ENCODE measurements around the gene RHO. TPM values are rescaled to one million over a fixed set of nuclear protein-coding genes. Genes with fewer than 3 reads are reported as not detected.

RHO gene
- total RNA-seq, 1 experiment from 2014 or later = not detected

DNA sequence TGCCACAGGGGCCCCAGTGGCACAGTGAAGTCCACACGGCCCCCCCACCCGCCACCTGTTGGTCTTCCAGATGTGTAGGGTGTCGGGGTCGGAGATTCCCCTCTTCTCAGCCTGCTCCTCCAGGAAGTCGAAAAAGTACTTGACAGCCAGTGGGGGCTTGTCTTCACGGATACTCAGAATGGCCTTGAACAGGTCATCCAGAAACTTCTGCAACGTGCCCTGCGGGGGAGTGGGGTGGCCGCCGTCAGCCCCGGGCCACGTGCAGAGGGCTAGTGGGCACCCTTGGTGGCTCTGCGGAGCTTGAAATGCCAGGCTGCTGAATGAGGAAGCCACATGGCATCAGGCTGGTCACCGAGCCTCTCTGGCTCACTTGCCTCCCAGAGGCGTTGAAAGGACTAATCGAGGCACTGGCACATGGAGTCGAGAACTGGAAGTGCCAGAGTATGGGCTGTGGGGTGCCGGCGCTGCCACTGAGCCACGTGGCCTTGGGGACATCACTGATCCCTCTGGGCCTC is 31.2 kb downstream of the RHO start:
- H3K36me3 ChIP-seq (ENCODE audit: control insufficient read depth, insufficient read depth, low read length) = no peaks in the 10 kb centered on the region
- Mint-ChIP-seq H3K4me1 (ENCODE audit: low read depth, unreplicated experiment) (peaks cover 8% of the 10 kb centered on the region), H3K4me3 (ENCODE audit: unreplicated experiment) (no peak overlapping the region), H3K36me3 (ENCODE audit: insufficient read depth, unreplicated experiment) (no peaks in the 10 kb centered on the region), H3K27me3 (ENCODE audit: insufficient read depth, unreplicated experiment) (no peaks in the 10 kb centered on the region), H3K9me3 (ENCODE audit: unreplicated experiment) (no peaks in the 10 kb centered on the region), H3K27ac (ENCODE audit: unreplicated experiment) (no peak overlapping the region)
- TF ChIP-seq, protein P1, sequence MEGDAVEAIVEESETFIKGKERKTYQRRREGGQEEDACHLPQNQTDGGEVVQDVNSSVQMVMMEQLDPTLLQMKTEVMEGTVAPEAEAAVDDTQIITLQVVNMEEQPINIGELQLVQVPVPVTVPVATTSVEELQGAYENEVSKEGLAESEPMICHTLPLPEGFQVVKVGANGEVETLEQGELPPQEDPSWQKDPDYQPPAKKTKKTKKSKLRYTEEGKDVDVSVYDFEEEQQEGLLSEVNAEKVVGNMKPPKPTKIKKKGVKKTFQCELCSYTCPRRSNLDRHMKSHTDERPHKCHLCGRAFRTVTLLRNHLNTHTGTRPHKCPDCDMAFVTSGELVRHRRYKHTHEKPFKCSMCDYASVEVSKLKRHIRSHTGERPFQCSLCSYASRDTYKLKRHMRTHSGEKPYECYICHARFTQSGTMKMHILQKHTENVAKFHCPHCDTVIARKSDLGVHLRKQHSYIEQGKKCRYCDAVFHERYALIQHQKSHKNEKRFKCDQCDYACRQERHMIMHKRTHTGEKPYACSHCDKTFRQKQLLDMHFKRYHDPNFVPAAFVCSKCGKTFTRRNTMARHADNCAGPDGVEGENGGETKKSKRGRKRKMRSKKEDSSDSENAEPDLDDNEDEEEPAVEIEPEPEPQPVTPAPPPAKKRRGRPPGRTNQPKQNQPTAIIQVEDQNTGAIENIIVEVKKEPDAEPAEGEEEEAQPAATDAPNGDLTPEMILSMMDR (IDR thresholded peaks at IDR 0.05; ENCODE audit: insufficient read depth in 1 of 2, low read depth in 1 of 2, low read length in 1 of 2, severe bottlenecking in 1 of 2, unreplicated experiment in 1 of 2) = no peak
- intact Hi-C loops (cut with micrococcal nuclease; ENCODE audit: unreplicated experiment) = no loop called here
- H3K27me3 ChIP-seq (replicated peaks; ENCODE audit: control insufficient read depth, insufficient read depth, low read length) = no peaks in the 10 kb centered on the region
- H3K4me3 ChIP-seq (ENCODE audit: low read depth, low read length) = no peak overlapping the region
- ChIA-PET POLR2A (no interaction called here), CTCF (no interaction called here)
- no peaks in the 10 kb centered on the region for H3K9me3 ChIP-seq
- no peaks in the 10 kb centered on the region; the same call in 1 of the 2 replicates for H3K4me1 ChIP-seq
- no peak for DNase-seq
- no TSS peak for BruUV-seq (replicated peaks)

DNA sequence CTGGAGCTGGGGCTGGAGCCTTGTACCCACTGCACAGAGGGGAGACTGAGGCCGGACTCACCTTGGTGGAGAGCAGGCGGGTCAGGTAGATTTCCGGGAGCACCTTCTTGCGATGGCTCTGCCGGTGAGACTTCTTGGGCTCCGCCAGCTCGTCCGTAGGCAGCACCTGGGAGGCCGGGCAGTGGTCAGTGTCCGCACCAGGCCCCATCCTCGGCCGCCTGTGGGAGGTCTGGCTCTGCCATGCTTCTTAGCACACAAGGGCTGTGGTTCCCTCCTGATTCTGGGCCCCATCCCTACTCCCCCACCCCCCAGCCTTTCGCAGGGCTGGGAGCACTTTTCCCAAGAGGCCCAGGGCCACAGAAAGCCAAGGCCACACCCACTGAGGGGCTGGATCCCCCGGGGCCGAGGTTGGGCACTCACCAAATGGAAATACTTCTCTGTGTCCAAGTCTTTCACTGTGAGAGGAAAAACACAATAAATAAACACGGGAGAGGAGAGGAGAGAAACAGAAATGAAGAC is 31.9 kb downstream of the RHO start:
- H3K9me3 ChIP-seq = no peaks in the 10 kb centered on the region
- DNase-seq = no peak
- no peaks in the 10 kb centered on the region for H3K9me3 Mint-ChIP-seq (ENCODE audit: unreplicated experiment)
- no peak overlapping the region for H3K27ac Mint-ChIP-seq (ENCODE audit: unreplicated experiment)
- ChIA-PET POLR2A (interaction anchor here (0.5 kb wide), 1 partner anchor 66 kb away, joined by 7 read pairs; no protein-coding TSS in a partner anchor), CTCF (no interaction called here)
- no peaks in the 10 kb centered on the region for H3K27me3 Mint-ChIP-seq (ENCODE audit: insufficient read depth, unreplicated experiment)
- no peak overlapping the region for H3K4me3 ChIP-seq (ENCODE audit: low read depth, low read length)
- no peaks in the 10 kb centered on the region for H3K36me3 ChIP-seq (ENCODE audit: control insufficient read depth, insufficient read depth, low read length)
- BruUV-seq (replicated peaks) = no TSS peak
- H3K4me3 Mint-ChIP-seq (ENCODE audit: unreplicated experiment) = no peak overlapping the region
- H3K4me1 ChIP-seq = no peaks in the 10 kb centered on the region; the same call in 1 of the 2 replicates
- no peaks in the 10 kb centered on the region for H3K27me3 ChIP-seq (replicated peaks; ENCODE audit: control insufficient read depth, insufficient read depth, low read length)
- H3K36me3 Mint-ChIP-seq (ENCODE audit: insufficient read depth, unreplicated experiment) = no peaks in the 10 kb centered on the region
- intact Hi-C loops (cut with micrococcal nuclease; ENCODE audit: unreplicated experiment) = no loop called here
- H3K4me1 Mint-ChIP-seq (ENCODE audit: low read depth, unreplicated experiment) = peaks cover 8% of the 10 kb centered on the region
- TF ChIP-seq, protein P1 (IDR thresholded peaks at IDR 0.05; ENCODE audit: insufficient read depth in 1 of 2, low read depth in 1 of 2, low read length in 1 of 2, severe bottlenecking in 1 of 2, unreplicated experiment in 1 of 2) = no peak

DNA sequence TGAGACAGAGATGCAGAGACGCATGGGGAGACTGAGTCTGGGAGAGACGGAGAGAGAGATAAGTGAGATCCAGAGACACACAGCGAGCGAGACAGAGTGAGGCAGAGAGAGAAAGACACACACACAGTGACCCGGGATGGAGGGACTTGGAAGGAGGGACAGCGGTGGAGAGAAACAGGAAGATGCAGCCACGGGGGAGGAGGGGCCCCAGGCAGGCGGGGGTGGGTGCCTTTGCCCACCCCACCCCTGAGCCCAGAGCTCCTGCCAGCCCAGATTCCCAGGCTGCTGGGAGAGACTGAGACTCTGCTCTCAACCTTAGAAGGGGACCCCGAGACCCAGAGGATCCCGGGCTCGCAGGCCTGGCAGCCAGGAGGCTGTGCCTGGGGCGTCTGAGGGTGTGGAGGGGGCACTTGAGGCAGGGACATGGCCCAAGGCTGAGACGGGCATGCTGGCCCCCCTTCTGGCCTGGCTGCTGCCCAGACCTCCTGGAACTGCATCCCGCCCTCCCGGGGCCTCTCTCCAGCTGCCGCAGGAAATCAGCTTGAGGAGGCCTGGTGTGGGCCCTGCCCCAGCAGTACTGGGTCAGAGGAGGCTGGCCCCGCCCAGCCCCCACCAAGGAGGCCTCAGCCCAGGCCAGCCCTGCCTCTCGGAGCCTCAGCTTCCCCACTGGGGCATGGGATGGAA is 32.6 kb downstream of the RHO start:
- H3K4me3 ChIP-seq (ENCODE audit: low read depth, low read length) = no peak overlapping the region
- peaks cover 8% of the 10 kb centered on the region for H3K4me1 Mint-ChIP-seq (ENCODE audit: low read depth, unreplicated experiment)
- TF ChIP-seq, protein P1 (IDR thresholded peaks at IDR 0.05; ENCODE audit: insufficient read depth in 1 of 2, low read depth in 1 of 2, low read length in 1 of 2, severe bottlenecking in 1 of 2, unreplicated experiment in 1 of 2) = no peak
- no peaks in the 10 kb centered on the region for H3K9me3 ChIP-seq
- H3K4me3 Mint-ChIP-seq (ENCODE audit: unreplicated experiment) = no peak overlapping the region
- intact Hi-C loops (cut with micrococcal nuclease; ENCODE audit: unreplicated experiment) = no loop called here
- BruUV-seq (replicated peaks) = no TSS peak
- no peaks in the 10 kb centered on the region for H3K9me3 Mint-ChIP-seq (ENCODE audit: unreplicated experiment)
- H3K4me1 ChIP-seq = no peaks in the 10 kb centered on the region; the same call in 1 of the 2 replicates
- H3K27me3 ChIP-seq (replicated peaks; ENCODE audit: control insufficient read depth, insufficient read depth, low read length) = no peaks in the 10 kb centered on the region
- no peaks in the 10 kb centered on the region for H3K36me3 ChIP-seq (ENCODE audit: control insufficient read depth, insufficient read depth, low read length)
- no peaks in the 10 kb centered on the region for H3K27me3 Mint-ChIP-seq (ENCODE audit: insufficient read depth, unreplicated experiment)
- no peak for DNase-seq
- POLR2A ChIA-PET = interaction anchor here (0.5 to 0.6 kb wide), 2 partner anchors 37 to 65 kb away, joined by 3 to 7 read pairs; no protein-coding TSS in a partner anchor
- H3K36me3 Mint-ChIP-seq (ENCODE audit: insufficient read depth, unreplicated experiment) = no peaks in the 10 kb centered on the region
- CTCF ChIA-PET = no interaction called here
- no peak overlapping the region for H3K27ac Mint-ChIP-seq (ENCODE audit: unreplicated experiment)

Measured in Caco-2 (cell line).